GM12892 (cell line): ENCODE data around the gene PCDHGA7.

ENCODE experiments used
- DNase-seq: peaks from one replicate; pipeline ENCODE4 v3.0.0; 2011; ENCODE audit not compliant: insufficient read length
- FAIRE-seq: peaks from 2 replicates; lab custom pipeline; 2011; peaks lifted over from hg19 to GRCh38; lab: Jason Lieb, UNC
- POLR2A ChIP-seq: IDR thresholded peaks from 2 replicates; pipeline ENCODE4 v1.6.1; 2011; ENCODE audit warnings: low read depth, low read length, control low read depth
- POLR2AphosphoS5 ChIP-seq: IDR thresholded peaks from 2 replicates; pipeline ENCODE4 v1.6.1; 2011; ENCODE audit warnings: low read depth, low read length, control low read depth
- TAF1 ChIP-seq: IDR thresholded peaks from 2 replicates; pipeline ENCODE4 v1.6.1; 2011; ENCODE audit warnings: low read depth, mild to moderate bottlenecking, control low read depth, low read length, borderline replicate concordance

PCDHGA7 gene

DNA sequence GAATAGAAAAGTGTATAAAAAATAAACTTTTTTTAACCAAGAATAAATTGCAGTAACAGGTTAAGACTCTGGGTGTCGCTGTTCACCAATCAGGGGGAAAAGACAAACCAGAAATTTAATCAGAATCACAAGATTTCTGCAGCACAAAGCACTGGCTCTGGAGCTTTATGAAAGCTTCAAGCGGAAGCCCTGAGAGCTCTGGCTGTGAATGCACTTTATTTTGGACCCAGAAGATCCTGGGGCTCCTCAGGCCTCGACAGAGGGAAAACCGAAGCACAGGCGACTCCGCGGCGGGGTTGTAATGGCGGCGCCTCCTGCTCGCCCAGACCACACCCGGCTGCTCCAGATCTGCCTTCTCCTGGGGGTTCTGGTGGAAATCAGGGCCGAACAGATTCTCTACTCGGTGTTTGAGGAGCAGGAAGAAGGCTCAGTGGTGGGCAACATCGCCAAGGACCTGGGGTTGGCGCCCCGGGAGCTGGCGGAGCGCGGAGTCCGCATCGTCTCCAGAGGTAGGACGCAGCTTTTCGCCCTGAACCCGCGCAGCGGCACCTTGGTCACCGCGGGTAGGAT, 27.6 kb upstream of the PCDHGA7 start, which contains the start of gene PCDHGA4:
Gene PCDHGA4 (plus strand): TSS at position 122 of the 570 bp plus-strand sequence. CDS start 87 bp downstream, at position 209.
- DNase-seq (no peak), FAIRE-seq (no peak)
- TF ChIP-seq TAF1 (no peak), POLR2AphosphoS5 (no peak), POLR2A (no peak)

DNA sequence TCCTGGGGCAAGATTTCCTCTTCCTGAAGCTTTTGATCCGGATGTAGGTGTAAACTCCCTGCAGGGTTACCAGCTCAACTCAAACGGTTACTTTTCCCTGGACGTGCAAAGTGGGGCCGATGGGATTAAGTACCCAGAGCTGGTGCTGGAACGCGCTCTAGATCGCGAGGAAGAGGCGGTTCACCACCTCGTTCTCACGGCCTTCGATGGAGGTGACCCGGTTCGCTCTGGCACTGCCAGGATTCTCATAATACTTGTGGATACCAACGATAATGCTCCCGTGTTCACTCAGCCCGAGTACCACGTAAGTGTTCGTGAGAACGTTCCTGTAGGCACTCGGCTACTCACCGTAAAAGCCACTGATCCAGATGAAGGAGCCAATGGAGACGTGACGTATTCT, 26.9 kb upstream of the PCDHGA7 start:
- TF ChIP-seq POLR2AphosphoS5, result no peak
- TF ChIP-seq POLR2A, result no peak
- TF ChIP-seq TAF1, result no peak
- no peak for DNase-seq
- no peak for FAIRE-seq

DNA sequence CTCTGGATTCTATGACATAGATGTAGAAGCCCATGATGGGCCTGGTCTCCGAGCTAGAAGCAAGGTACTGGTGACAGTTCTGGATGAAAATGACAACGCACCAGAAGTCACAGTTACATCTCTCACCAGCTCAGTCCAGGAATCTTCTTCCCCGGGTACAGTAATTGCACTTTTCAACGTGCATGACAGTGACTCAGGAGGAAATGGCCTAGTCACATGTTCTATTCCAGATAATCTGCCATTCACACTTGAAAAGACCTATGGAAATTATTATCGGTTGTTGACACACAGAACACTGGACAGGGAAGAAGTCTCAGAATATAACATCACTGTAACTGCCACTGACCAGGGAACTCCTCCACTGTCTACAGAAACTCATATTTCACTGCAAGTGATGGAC, 26.4 kb upstream of the PCDHGA7 start:
- no peak for FAIRE-seq

DNA sequence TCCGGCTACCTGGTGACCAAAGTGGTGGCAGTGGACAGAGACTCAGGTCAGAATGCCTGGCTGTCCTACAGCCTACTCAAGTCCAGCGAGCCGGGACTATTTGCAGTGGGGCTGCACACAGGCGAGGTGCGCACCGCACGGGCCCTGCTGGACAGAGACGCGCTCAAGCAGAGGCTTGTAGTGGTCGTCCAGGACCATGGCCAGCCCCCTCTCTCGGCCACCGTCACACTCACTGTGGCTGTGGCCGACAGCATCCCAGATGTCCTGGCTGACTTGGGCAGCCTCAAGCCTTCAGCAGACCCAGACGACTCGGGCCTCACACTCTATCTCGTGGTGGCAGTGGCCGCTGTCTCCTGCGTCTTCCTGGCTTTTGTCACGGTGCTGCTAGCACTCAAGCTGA, 25.6 kb upstream of the PCDHGA7 start:
- TF ChIP-seq POLR2AphosphoS5 (no peak), POLR2A (no peak), TAF1 (no peak)
- FAIRE-seq (no peak), DNase-seq (no peak)

More for the DNA sequence above, 26.4 kb upstream of the PCDHGA7 start:
- no peak for TF ChIP-seq TAF1
- no peak for TF ChIP-seq POLR2AphosphoS5
- DNase-seq, result no peak

DNA sequence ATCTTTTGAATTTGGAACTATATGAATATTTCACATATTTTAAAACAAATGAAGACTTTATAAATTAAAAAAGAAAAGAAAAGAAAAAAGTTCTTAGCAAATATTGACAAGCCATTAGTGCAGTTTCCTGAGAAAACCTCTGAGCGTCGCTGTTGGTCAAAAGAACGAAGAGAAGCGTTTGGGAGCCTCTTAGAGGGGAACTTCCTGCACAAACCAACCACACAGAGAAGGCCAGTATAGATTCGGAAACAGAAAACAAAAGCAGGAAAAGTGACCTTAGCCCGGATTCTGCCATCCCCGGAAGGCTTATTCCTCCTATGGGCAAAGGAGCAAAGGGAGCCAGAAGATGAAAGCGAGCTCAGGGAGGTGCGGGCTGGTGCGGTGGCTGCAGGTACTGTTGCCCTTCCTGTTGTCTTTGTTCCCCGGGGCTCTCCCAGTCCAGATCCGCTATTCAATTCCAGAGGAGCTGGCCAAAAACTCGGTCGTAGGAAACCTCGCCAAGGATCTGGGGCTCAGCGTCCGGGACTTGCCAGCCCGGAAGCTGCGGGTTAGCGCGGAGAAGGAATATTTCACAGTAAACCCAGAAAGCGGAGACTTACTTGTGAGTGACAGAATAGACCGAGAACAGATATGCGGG, 22.6 kb upstream of the PCDHGA7 start, which contains the start of gene PCDHGB2:
Gene PCDHGB2 (plus strand): TSS at position 205 of the 637 bp plus-strand sequence. CDS start 142 bp downstream, at position 347.
- FAIRE-seq, result no peak
- TF ChIP-seq POLR2A (no peak), POLR2AphosphoS5 (no peak), TAF1 (no peak)

DNA sequence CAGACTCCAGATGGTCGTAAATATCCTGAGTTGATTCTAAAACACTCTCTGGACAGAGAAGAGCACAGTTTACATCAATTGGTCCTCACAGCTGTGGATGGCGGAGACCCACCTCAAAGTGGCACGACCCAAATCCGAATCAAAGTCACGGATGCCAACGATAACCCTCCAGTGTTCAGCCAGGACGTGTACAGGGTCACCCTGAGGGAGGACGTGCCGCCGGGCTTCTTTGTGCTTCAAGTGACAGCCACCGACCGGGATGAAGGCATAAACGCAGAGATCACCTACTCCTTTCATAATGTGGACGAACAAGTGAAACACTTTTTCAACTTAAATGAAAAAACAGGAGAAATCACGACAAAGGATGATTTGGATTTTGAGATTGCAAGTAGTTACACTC, 21.9 kb upstream of the PCDHGA7 start:
- DNase-seq (no peak), FAIRE-seq (no peak)
- TF ChIP-seq POLR2A (no peak), POLR2AphosphoS5 (no peak), TAF1 (no peak)

More for the DNA sequence above, 22.6 kb upstream of the PCDHGA7 start, which contains the start of gene PCDHGB2:
- DNase-seq, result no peak

DNA sequence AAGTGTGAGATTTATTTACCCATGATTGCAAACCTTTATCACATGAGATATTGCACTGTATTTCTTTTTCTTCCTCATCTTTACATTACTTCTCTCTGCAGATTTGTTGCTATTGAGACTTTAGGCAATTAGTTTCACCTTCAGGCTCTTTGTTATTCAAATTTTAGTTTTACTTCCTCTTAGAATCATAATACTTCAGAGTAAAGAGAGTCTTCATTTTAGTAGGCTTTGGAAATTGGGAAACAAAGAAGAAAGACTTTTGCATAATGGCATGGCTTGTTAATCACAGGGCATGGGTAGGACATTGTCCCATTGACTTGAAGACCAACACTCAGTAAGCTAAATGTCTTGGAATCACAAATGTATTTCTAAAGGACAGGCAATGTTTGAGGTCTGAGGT, 19.8 kb upstream of the PCDHGA7 start:
- FAIRE-seq (no peak), DNase-seq (no peak)
- TF ChIP-seq POLR2AphosphoS5, result no peak
- no peak for TF ChIP-seq POLR2A
- no peak for TF ChIP-seq TAF1

DNA sequence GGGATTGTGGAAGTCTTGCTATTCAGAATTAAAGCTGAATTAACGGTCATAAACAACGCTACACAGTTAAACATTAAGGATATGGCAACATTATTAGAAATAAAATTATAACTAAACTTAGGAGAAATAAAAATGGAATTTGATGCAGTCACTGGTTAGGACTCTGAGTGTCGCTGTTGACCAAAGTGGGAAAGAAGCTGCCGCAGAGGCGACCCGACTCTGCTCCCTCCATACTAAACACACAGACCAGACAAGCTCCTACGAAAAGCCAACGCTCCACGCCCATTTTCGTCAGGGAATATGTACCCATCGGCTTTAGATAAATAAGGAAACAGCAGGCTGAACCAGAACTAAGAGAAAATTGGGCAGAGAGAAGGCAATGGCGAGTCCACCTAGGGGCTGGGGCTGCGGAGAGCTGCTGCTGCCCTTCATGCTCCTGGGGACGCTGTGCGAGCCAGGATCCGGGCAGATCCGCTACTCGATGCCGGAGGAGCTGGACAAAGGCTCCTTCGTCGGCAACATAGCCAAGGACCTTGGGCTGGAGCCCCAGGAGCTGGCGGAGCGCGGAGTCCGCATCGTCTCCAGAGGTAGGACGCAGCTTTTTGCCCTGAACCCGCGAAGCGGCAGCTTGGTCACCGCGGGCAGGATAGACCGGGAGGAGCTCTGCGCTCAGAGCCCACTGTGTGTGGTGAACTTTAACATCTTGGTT, 18.4 kb upstream of the PCDHGA7 start, which contains the start of gene PCDHGA5:
Gene PCDHGA5 (plus strand): TSS at position 211 of the 709 bp plus-strand sequence. CDS start 169 bp downstream, at position 380.
- TF ChIP-seq TAF1 (no peak), POLR2A (no peak), POLR2AphosphoS5 (no peak)
- no peak for DNase-seq
- FAIRE-seq, result no peak

DNA sequence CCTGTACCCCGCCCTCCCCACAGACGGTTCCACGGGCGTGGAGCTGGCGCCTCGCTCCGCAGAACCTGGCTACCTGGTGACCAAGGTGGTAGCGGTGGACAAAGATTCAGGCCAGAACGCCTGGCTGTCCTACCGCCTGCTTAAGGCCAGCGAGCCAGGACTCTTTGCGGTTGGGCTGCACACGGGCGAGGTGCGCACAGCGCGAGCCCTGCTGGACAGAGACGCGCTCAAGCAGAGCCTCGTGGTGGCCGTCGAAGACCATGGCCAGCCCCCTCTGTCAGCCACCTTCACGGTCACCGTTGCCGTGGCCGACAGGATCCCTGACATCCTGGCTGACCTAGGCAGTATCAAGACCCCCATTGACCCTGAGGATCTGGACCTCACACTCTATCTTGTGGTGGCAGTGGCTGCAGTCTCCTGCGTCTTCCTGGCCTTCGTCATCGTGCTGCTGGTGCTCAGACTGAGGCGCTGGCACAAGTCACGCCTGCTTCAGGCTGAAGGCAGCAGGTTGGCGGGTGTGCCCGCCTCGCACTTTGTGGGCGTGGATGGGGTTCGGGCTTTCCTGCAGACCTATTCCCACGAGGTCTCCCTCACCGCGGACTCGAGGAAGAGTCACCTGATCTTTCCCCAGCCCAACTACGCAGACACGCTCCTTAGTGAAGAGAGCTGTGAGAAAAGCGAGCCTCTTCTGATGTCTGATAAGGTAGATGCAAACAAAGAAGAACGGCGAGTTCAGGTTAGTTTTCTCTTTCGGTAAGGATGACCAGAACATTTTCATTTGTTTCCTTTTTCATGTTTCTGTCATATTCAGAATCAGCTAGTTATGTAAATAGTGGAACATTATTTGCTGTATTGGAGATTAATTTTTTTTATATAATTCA, 16.3 kb upstream of the PCDHGA7 start:
- no peak for FAIRE-seq
- TF ChIP-seq POLR2A (no peak), TAF1 (no peak), POLR2AphosphoS5 (no peak)
- no peak for DNase-seq

DNA sequence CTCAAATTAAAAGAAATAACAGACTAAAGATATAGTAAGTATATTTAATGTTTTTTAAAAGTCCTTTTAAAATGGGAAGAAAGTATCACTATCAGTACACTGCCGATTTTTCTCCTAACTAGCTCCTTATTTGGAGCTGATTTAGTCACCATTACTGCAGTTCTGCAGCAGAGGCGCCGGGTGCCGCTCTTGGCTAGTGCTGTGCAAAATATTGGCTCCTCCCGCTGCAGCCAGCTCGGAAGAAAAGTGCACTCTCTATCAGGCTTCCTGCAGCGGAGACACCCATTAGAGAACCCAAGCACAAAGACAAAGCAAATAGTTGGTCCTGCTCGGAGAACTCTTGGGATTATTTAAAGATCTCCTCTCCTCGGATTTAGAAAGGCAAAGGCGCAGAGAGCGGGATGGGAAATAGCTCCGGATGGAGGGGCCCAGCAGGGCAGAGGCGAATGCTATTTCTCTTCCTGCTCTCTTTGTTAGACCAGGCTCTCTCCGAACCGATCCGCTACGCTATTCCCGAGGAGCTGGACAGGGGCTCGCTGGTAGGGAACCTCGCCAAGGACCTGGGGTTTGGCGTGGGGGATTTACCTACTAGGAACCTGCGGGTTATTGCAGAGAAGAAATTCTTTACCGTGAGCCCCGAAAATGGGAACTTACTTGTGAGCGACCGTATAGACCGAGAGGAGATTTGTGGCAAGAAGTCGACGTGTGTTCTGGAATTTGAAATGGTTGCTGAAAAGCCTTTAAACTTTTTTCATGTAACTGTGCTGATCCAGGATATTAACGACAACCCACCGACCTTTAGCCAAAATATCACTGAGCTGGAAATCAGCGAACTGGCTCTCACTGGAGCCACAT, 12.3 kb upstream of the PCDHGA7 start, which contains the start of gene PCDHGB3:
Gene PCDHGB3 (plus strand): TSS at position 249 of the 855 bp plus-strand sequence. CDS start 153 bp downstream, at position 402.
- TF ChIP-seq POLR2AphosphoS5 (no peak), TAF1 (no peak), POLR2A (peak; percentile 27; the same call in 1 of the 2 replicates)
- DNase-seq (no peak), FAIRE-seq (peak; percentile 56)
